OCI-LY7 (cell line): ENCODE results near the gene GPR142. TPM values are rescaled to one million over a fixed set of nuclear protein-coding genes. Genes with fewer than 3 reads are reported as not detected.
A peak's percentile ranks its signal among the peaks of the same experiment; 100 is the strongest.

Experiments
- BruUV-seq: library from RNA; stranded (reverse); fragments of 400-500 nt; replicated peaks from 2 replicates; lab custom pipeline; 2021; lab: Mats Ljungman, UMichigan
- CTCF ChIA-PET: fragments of 300-600 bp; sonication (Branson Sonifier 250); formaldehyde crosslinking; loops from one replicate; lab custom pipeline; 2022; ENCODE audit warnings: antibody characterized with exemption; ENCODE audit not compliant: unreplicated experiment; lab: Charles Lee
- POLR2A ChIA-PET: fragments of 300-600 bp; sonication (Branson Sonifier 250); formaldehyde crosslinking; loops from one replicate; lab custom pipeline; 2022; ENCODE audit warnings: antibody characterized with exemption; lab: Charles Lee
- DNase-seq: peaks from one replicate; pipeline ENCODE4 v3.0.0-alpha.2; 2015; ENCODE audit warnings: low spot score
- H2AFZ ChIP-seq: fragments of 200-600 bp; sonication (generic), shearing (Covaris generic); 2 replicates; pipeline ENCODE4 v1.6.1; 2014; ENCODE audit warnings: mild to moderate bottlenecking, antibody characterized with exemption, low read length, moderate library complexity
- H3K27ac ChIP-seq: fragments of 200-600 bp; sonication (generic); 2 replicates; pipeline ENCODE4 v1.5.1; 2014; ENCODE audit warnings: mixed run types, low read depth, mild to moderate bottlenecking, moderate library complexity, low read length, inconsistent platforms; ENCODE audit not compliant: poor library complexity, severe bottlenecking
- H3K36me3 ChIP-seq: fragments of 200-600 bp; sonication (generic); 2 replicates; pipeline ENCODE4 v1.6.1; 2014; ENCODE audit warnings: mild to moderate bottlenecking, antibody characterized with exemption, low read length, moderate library complexity, mixed read lengths; ENCODE audit not compliant: insufficient read depth
- H3K4me1 ChIP-seq: fragments of 200-600 bp; sonication (generic); 2 replicates; pipeline ENCODE4 v1.5.1; 2014; ENCODE audit warnings: mild to moderate bottlenecking, low read length; ENCODE audit not compliant: insufficient read depth, poor library complexity, severe bottlenecking
- H3K4me2 ChIP-seq: fragments of 200-600 bp; sonication (generic); 2 replicates; pipeline ENCODE4 v1.6.1; 2014; ENCODE audit warnings: mild to moderate bottlenecking, low read length
- H3K4me3 ChIP-seq: fragments of 200-600 bp; sonication (generic); 2 replicates; pipeline ENCODE4 v1.5.1; 2014; ENCODE audit warnings: mild to moderate bottlenecking, low read depth, low read length; ENCODE audit not compliant: poor library complexity, severe bottlenecking
- H3K79me2 ChIP-seq: fragments of 200-600 bp; sonication (generic); 2 replicates; pipeline ENCODE4 v1.6.1; 2016; ENCODE audit warnings: low read depth, mild to moderate bottlenecking, low read length, moderate library complexity, mixed read lengths; ENCODE audit not compliant: insufficient read depth
- H3K9me2 ChIP-seq: fragments of 200-600 bp; sonication (generic); 2 replicates; pipeline ENCODE4 v1.6.1; 2016; ENCODE audit warnings: mild to moderate bottlenecking, low read length, mixed read lengths; ENCODE audit not compliant: insufficient read depth
- H3K9me3 ChIP-seq: fragments of 200-600 bp; sonication (generic); 2 replicates; pipeline ENCODE4 v1.6.1; 2014; ENCODE audit warnings: mild to moderate bottlenecking, mixed run types, low read length, mixed read lengths
- H4K20me1 ChIP-seq: fragments of 200-600 bp; sonication (generic); 2 replicates; pipeline ENCODE4 v1.6.1; 2014; ENCODE audit warnings: mild to moderate bottlenecking, antibody characterized with exemption, low read length, moderate library complexity, mixed read lengths; ENCODE audit not compliant: insufficient read depth
- CTCF ChIP-seq: fragments of 200-600 bp; sonication (generic); conservative IDR thresholded peaks from 2 replicates; pipeline ENCODE4 v1.5.1; 2014; ENCODE audit warnings: mild to moderate bottlenecking, antibody characterized with exemption, low read length, moderate library complexity, mixed read lengths
- EZH2phosphoT487 ChIP-seq: fragments of 200-600 bp; sonication (generic); IDR thresholded peaks from 2 replicates; pipeline ENCODE4 v1.6.1; 2018; ENCODE audit warnings: low read depth, borderline replicate concordance, mild to moderate bottlenecking, mixed run types, antibody characterized with exemption, low read length, moderate library complexity, mixed read lengths
- intact Hi-C: fragments of 100-400 bp; cut with micrococcal nuclease; formaldehyde crosslinking; loops from one replicate; pipeline ENCODE4 v1.10.0; 2022; ENCODE audit not compliant: unreplicated experiment
- total RNA-seq, 2 experiments: library from RNA; depleted of rRNA in 1 of 2; stranded (reverse); fragments of >200 nt in 1 of 2; shearing (Covaris generic) in 1 of 2; gene quantifications; 2 replicates each; pipeline ENCODE4 v1.2.3, GENCODE V29; 2014 to 2022

GPR142 gene
- total RNA-seq, 2 experiments from 2014 or later, result not detected

- TF ChIP-seq EZH2phosphoT487 (no peak), CTCF (no peak)
- no peak for DNase-seq
- BruUV-seq, result no TSS peak
- ChIA-PET CTCF (no interaction called here), POLR2A (no interaction called here)
- Histone ChIP-seq H3K27ac (no peak overlapping the region), H3K79me2 (no peaks in the 10 kb centered on the region), H2AFZ (no peak overlapping the region), H4K20me1 (no peaks in the 10 kb centered on the region), H3K9me3 (no peaks in the 10 kb centered on the region), H3K4me3 (no peak overlapping the region), H3K4me1 (no peaks in the 10 kb centered on the region), H3K36me3 (no peaks in the 10 kb centered on the region), H3K4me2 (no peak overlapping the region), H3K9me2 (no peaks in the 10 kb centered on the region)
- intact Hi-C loops, result no loop called here
Observed at GRCh38 chr17:74360899-74361229, 6.4 kb upstream of the GPR142 start.

GRCh38 chr17:74361230-74362068 lies 5.9 kb upstream of the GPR142 start, which contains the start of gene BTBD17:
Gene BTBD17, minus strand, starts transcription at chr17:74361868. Its CDS starts 49 bp downstream, at chr17:74361819.
- ChIA-PET CTCF (no interaction called here), POLR2A (no interaction called here)
- TF ChIP-seq CTCF (peak; percentile 71), EZH2phosphoT487 (no peak)
- no peaks in the 10 kb centered on the region for H3K36me3 ChIP-seq
- no TSS peak for BruUV-seq
- no peak within 1 kb of the TSS for H3K4me3 ChIP-seq
- no peaks in the 10 kb centered on the region for H3K9me2 ChIP-seq
- H3K4me1 ChIP-seq, result no peaks in the 10 kb centered on the region
- no peak within 1 kb of the TSS for H3K27ac ChIP-seq
- no peaks in the 10 kb centered on the region for H4K20me1 ChIP-seq
- no peak within 1 kb of the TSS for H2AFZ ChIP-seq
- no peak within 1 kb of the TSS for H3K4me2 ChIP-seq
- H3K79me2 ChIP-seq, result no peaks in the 10 kb centered on the region
- intact Hi-C loops, result no loop called here
- no peak for DNase-seq
- no peaks in the 10 kb centered on the region for H3K9me3 ChIP-seq

GRCh38 chr17:74362069-74362405 lies 5.3 kb upstream of the GPR142 start:
- Histone ChIP-seq H3K9me3 (no peaks in the 10 kb centered on the region), H3K4me1 (no peaks in the 10 kb centered on the region), H3K4me3 (no peak overlapping the region), H3K79me2 (no peaks in the 10 kb centered on the region), H3K27ac (no peak overlapping the region), H3K9me2 (no peaks in the 10 kb centered on the region), H4K20me1 (no peaks in the 10 kb centered on the region), H3K4me2 (no peak overlapping the region), H3K36me3 (no peaks in the 10 kb centered on the region), H2AFZ (no peak overlapping the region)
- CTCF ChIA-PET, result no interaction called here
- TF ChIP-seq EZH2phosphoT487 (no peak), CTCF (no peak)
- BruUV-seq, result no TSS peak
- POLR2A ChIA-PET, result no interaction called here
- intact Hi-C loops, result no loop called here
- no peak for DNase-seq
